ENCODE data around the gene ZFYVE28. TPM values are rescaled to one million over a fixed set of nuclear protein-coding genes. Genes with fewer than 3 reads are reported as not detected.

ZFYVE28 gene
- total RNA-seq, 2 experiments from 2014 or later = 14.8 to 17.2 TPM

GRCh38 chr4:2272828-2273120 lies 145.7 kb downstream of the ZFYVE28 start:
- CTCF ChIA-PET = interaction anchor here (1.1 kb wide), 1 partner anchor 9 kb away, joined by 3 read pairs; no protein-coding TSS in a partner anchor
- POLR2A ChIA-PET = no interaction called here
- no peak overlapping the region for H3K4me3 Mint-ChIP-seq
- DNase-seq = no peak
- H3K27ac Mint-ChIP-seq = no peak overlapping the region
- H3K36me3 Mint-ChIP-seq (ENCODE audit: low read depth) = no peaks in the 10 kb centered on the region
- no peaks in the 10 kb centered on the region for H3K9me3 Mint-ChIP-seq
- H3K27me3 Mint-ChIP-seq = no peaks in the 10 kb centered on the region
- peaks cover 4% of the 10 kb centered on the region for H3K4me1 Mint-ChIP-seq

DNA sequence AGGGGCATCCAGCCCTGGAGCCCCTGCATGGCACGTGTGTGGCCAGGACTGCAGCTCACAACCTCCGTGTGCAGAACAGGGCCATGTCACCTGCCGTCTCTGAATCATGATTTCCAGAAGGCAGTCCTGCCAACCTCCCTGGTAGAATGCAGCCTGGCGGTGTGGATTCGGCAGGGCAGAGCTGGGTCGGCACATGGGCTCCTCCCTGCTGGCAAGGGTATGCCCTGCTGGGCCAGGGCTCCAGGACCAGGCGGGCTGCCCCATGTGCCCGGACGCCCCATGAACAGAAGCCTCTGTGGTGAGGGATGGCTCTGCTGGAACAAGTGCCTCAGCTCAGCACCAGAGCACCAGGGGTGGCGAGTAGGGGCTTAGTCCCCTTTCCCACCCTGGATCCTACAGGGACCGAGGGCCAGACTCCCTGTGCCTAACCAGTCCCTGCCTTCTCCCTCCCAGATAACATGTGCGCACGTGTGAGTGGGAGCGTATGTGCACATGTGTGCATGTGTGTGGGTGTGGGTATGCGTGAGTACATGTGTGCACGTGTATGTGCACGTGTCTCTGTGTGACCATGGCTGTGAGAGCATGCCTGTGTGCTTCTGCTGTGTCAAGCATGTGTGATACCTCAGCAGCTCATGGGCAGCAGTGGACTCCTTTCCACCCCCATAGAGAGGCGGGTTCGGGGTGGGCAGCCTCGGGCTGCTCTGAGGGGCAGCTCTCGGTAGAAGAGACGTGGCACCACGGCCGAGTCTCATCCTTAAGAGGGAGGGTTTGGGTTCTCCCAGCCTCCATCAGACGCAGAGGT lies 146.2 kb downstream of the ZFYVE28 start:
- POLR2A ChIA-PET = no interaction called here

DNA sequence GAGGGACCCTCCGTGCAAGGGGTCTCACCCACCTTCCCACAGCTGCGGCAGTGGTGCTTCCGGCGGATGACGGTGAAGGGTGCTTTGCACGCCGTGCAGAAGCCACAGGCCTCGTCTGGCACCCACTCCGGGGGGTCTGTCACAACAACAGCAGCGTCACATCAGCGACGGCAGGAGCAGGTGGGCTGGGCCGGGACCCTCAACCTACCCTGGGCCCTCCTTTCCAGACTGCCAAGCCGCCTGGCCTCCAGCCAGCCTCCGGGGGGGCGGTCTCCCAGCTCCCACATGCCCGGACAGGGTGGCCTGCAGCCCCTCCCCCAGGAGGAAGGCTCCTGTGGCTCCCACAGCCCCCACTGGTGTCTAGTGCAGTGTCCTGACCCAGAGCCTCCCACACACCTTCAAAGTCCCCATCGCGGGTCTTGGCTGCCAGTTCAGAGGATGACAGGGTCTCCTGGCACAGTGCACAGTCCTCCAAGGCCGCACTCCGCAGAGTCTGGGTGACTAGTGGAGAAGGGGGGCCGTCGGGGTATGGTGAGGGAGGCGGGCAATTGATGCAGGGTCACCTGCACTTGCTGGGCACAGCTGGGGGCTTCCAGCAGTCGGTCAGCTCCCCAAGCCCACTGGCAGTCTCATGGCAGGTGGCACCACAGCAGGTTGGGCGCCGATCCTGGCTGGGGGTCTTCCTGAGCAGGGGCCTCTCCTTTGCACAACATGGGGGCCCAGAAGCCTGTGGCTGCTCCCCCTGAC lies 147.0 kb downstream of the ZFYVE28 start:
- ChIA-PET POLR2A (no interaction called here), CTCF (interaction anchor here (1.1 to 1.7 kb wide), 2 partner anchors 10 to 51 kb away, joined by 3 read pairs; no protein-coding TSS in a partner anchor)
- H3K9me3 Mint-ChIP-seq = no peaks in the 10 kb centered on the region
- H3K4me3 Mint-ChIP-seq = no peak overlapping the region
- H3K27ac Mint-ChIP-seq = no peak overlapping the region
- no peaks in the 10 kb centered on the region for H3K36me3 Mint-ChIP-seq (ENCODE audit: low read depth)
- no peak for DNase-seq
- peaks cover 4% of the 10 kb centered on the region for H3K4me1 Mint-ChIP-seq
- no peaks in the 10 kb centered on the region for H3K27me3 Mint-ChIP-seq

More for the DNA sequence above, 146.2 kb downstream of the ZFYVE28 start:
- no peak overlapping the region for H3K4me3 Mint-ChIP-seq
- DNase-seq = no peak
- peaks cover 4% of the 10 kb centered on the region for H3K4me1 Mint-ChIP-seq
- H3K36me3 Mint-ChIP-seq (ENCODE audit: low read depth) = no peaks in the 10 kb centered on the region
- no peaks in the 10 kb centered on the region for H3K27me3 Mint-ChIP-seq
- no peaks in the 10 kb centered on the region for H3K9me3 Mint-ChIP-seq
- CTCF ChIA-PET = interaction anchor here (1.1 to 1.7 kb wide), 2 partner anchors 10 to 52 kb away, joined by 3 read pairs; no protein-coding TSS in a partner anchor
- no peak overlapping the region for H3K27ac Mint-ChIP-seq

- H3K4me3 Mint-ChIP-seq = no peak overlapping the region
- no peaks in the 10 kb centered on the region for H3K9me3 Mint-ChIP-seq
- peaks cover 4% of the 10 kb centered on the region for H3K4me1 Mint-ChIP-seq
- no peaks in the 10 kb centered on the region for H3K36me3 Mint-ChIP-seq (ENCODE audit: low read depth)
- H3K27me3 Mint-ChIP-seq = no peaks in the 10 kb centered on the region
- POLR2A ChIA-PET = no interaction called here
- no peak overlapping the region for H3K27ac Mint-ChIP-seq
- DNase-seq = no peak
- CTCF ChIA-PET = interaction anchor here (1.7 kb wide), 1 partner anchor 51 kb away, joined by 3 read pairs; no protein-coding TSS in a partner anchor
Observed at GRCh38 chr4:2270341-2271165, 147.9 kb downstream of the ZFYVE28 start.

DNA sequence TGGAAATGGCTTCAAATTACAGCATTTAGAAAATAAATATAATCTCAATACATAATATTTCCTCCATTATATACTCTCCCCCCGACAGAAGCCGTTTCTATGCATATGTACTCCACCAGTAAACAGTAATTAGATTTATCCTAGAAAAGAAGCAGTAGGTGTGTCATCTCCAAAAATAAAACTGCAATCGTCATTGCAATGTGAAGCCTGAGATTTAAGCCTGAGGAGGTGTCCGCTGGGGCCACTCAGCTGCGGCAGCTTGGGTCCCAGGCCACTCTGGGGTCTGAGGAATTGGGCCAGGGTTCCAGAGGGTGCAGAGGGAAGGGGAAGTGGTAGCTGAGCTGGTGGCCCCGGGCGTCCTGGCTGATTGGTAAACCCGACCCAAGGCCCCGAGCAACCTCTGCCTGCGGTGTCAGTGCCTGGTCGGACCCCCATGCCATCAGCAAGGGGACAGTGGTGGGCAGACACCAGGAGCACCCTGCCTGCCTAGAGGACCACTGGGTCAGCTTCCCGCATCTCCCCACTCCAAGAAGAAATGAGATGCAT lies 148.8 kb downstream of the ZFYVE28 start:
- Mint-ChIP-seq H3K36me3 (ENCODE audit: low read depth) (no peaks in the 10 kb centered on the region), H3K9me3 (no peaks in the 10 kb centered on the region), H3K27me3 (no peaks in the 10 kb centered on the region), H3K27ac (no peak overlapping the region), H3K4me1 (peaks cover 4% of the 10 kb centered on the region), H3K4me3 (no peak overlapping the region)
- DNase-seq = no peak
- ChIA-PET CTCF (interaction anchor here (1.0 kb wide), 2 partner anchors 10 to 12 kb away, joined by 3 read pairs; no protein-coding TSS in a partner anchor), POLR2A (no interaction called here)

DNA sequence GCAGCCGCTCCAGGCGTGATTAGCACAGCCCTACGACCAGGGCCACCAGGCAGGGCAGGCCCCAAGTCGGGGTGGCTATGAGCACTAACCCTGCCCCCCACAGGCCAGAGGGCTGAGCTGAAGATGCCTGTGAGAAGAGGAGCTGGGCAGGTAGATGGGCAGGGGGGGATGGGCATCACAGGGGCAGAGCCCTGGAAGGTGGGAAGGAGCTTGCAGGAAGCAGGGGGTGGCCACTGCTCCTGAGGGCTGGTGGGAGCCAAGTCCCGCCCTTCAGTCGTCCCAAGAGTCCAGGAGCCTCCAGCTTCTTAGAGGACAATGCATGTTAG lies 149.3 kb downstream of the ZFYVE28 start:
- POLR2A ChIA-PET = no interaction called here
- H3K4me3 Mint-ChIP-seq = no peak overlapping the region
- H3K4me1 Mint-ChIP-seq = peaks cover 4% of the 10 kb centered on the region
- CTCF ChIA-PET = interaction anchor here (1.0 kb wide), 2 partner anchors 10 to 13 kb away, joined by 3 read pairs; no protein-coding TSS in a partner anchor
- H3K36me3 Mint-ChIP-seq (ENCODE audit: low read depth) = no peaks in the 10 kb centered on the region
- DNase-seq = no peak
- H3K27ac Mint-ChIP-seq = no peak overlapping the region
- no peaks in the 10 kb centered on the region for H3K9me3 Mint-ChIP-seq
- H3K27me3 Mint-ChIP-seq = no peaks in the 10 kb centered on the region

GRCh38 chr4:2268357-2269205 lies 149.9 kb downstream of the ZFYVE28 start:
- H3K4me3 Mint-ChIP-seq = no peak overlapping the region

DNA sequence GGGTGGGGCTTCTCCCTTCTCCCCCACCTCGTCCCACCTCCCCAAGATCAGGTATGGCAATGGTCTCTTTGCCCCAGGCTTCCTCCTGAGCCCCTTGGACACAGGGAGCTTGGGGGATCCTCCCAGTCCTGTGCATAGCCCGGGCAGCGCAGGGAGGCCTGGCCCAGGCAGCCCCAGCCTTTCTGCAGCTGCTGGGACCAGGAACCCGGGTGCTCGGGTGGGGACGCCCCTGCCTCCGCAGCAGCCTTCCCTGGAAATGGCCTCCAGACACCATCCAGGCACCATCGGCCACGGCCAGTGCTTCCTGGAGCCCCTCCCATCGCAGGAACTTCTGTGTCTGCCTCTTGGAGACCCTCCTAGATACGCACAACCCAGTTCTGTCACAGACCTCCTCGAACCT lies 150.6 kb downstream of the ZFYVE28 start:
- ChIA-PET POLR2A (no interaction called here), CTCF (no interaction called here)
- H3K9me3 Mint-ChIP-seq = no peaks in the 10 kb centered on the region

More at GRCh38 chr4:2268357-2269205, 149.9 kb downstream of the ZFYVE28 start:
- Mint-ChIP-seq H3K36me3 (ENCODE audit: low read depth) (no peaks in the 10 kb centered on the region), H3K27ac (no peak overlapping the region), H3K4me1 (peaks cover 5% of the 10 kb centered on the region), H3K9me3 (no peaks in the 10 kb centered on the region), H3K27me3 (no peaks in the 10 kb centered on the region)
- CTCF ChIA-PET = interaction anchor here (1.0 kb wide), 2 partner anchors 11 to 13 kb away, joined by 3 read pairs; no protein-coding TSS in a partner anchor
- POLR2A ChIA-PET = no interaction called here
- DNase-seq = no peak

DNA sequence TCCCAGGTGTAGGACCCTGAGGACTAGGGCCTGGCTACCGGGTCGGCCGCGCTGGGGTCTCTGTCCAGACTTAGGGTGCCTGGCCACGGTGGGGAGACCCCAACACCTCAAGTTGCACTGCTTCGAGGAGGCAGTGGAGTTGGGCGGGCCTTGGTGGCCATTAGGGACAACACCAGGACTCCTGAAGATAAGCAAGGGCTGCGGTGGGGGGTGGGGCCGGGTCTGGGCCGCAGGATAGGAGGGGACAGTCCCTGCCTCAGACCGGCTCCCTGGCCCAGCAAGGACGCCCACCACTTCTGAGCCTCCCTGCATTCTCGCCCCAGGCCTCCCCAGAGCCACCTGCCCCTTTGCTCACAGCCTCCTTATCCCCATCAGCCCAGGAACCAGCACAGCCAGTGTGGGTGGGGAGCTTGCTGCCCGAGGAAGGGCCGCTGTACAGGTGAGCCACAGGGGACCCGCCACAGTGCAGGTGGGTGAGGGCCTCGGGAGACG lies 151.1 kb downstream of the ZFYVE28 start:
- Mint-ChIP-seq H3K9me3 (no peaks in the 10 kb centered on the region), H3K27me3 (no peaks in the 10 kb centered on the region), H3K36me3 (ENCODE audit: low read depth) (no peaks in the 10 kb centered on the region), H3K4me1 (peaks cover 7% of the 10 kb centered on the region), H3K4me3 (no peak overlapping the region), H3K27ac (no peak overlapping the region)
- DNase-seq = no peak
- CTCF ChIA-PET = no interaction called here
- POLR2A ChIA-PET = no interaction called here

More for the DNA sequence above, 150.6 kb downstream of the ZFYVE28 start:
- no peaks in the 10 kb centered on the region for H3K27me3 Mint-ChIP-seq
- peaks cover 8% of the 10 kb centered on the region for H3K4me1 Mint-ChIP-seq
- H3K27ac Mint-ChIP-seq = no peak overlapping the region
- no peak for DNase-seq
- H3K4me3 Mint-ChIP-seq = no peak overlapping the region
- H3K36me3 Mint-ChIP-seq (ENCODE audit: low read depth) = no peaks in the 10 kb centered on the region

DNA sequence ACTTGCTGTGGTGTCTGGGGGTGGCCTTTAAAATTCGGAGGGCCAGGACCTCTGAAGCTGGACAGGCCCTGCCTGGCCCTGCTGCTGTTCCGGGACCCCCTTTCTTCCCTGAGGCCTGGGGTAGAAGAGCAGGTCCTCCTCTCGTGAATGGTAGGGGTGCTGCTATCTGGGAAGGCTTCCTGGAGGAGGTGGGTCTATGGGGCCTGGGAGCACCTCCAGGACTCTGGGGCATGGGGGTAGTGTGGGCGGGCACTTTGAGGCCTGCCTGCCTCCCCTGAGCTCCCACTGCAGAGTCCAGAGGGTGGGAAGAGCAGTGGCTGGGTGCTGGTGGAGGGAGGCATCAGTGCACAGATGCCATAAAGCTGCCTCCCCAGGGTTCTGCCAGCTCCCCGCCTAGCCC lies 151.6 kb downstream of the ZFYVE28 start:
- no peak overlapping the region for H3K4me3 Mint-ChIP-seq
- H3K9me3 Mint-ChIP-seq = no peaks in the 10 kb centered on the region
- no peaks in the 10 kb centered on the region for H3K27me3 Mint-ChIP-seq
- no peaks in the 10 kb centered on the region for H3K36me3 Mint-ChIP-seq (ENCODE audit: low read depth)
- no peak overlapping the region for H3K27ac Mint-ChIP-seq
- CTCF ChIA-PET = no interaction called here
- peaks cover 6% of the 10 kb centered on the region for H3K4me1 Mint-ChIP-seq
- POLR2A ChIA-PET = no interaction called here
- no peak for DNase-seq

DNA sequence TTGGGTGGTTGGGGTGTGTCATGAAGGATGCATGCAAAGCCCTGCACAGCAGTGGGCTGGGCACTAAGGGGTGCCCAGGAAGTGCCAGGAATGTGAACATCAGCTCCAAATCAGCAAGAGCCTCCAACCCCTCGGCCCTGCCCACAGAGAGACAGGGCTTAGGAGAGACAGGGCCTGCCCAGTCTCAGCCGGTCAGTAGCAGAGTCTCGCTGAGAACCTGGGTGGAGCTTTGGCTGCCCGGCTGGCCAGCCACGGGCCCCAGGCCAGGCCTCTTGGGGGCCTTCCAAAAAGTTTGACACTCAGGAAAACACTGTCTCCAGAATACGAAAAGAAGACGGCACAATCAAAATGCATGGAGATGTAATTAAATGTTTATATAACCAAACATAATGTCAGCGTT lies 152.3 kb downstream of the ZFYVE28 start:
- ChIA-PET POLR2A (no interaction called here), CTCF (no interaction called here)
- no peak for DNase-seq
- Mint-ChIP-seq H3K9me3 (no peaks in the 10 kb centered on the region), H3K27ac (no peak overlapping the region), H3K36me3 (ENCODE audit: low read depth) (no peaks in the 10 kb centered on the region), H3K4me3 (no peak overlapping the region), H3K4me1 (peaks cover 6% of the 10 kb centered on the region), H3K27me3 (no peaks in the 10 kb centered on the region)

All from activated CD4-positive, alpha-beta T cell treated with anti-CD3 and anti-CD28 coated beads, Interleukin-2, amount 10 ng/mL, durations not matched to agents 7 days and 5 days (primary cell).